H1 (cell line): ENCODE measurements around the gene CDH9. TPM values are rescaled to one million over a fixed set of nuclear protein-coding genes. Genes with fewer than 3 reads are reported as not detected.

Experiments used
- CHD7 ChIP-seq: fragments of 300-600 bp; sonication (generic); IDR thresholded peaks from 2 replicates; pipeline ENCODE4 v1.7.1; 2012; ENCODE audit warnings: low read length, moderate library complexity, mild to moderate bottlenecking, inconsistent platforms; ENCODE audit not compliant: insufficient replicate concordance
- CREB1 ChIP-seq: IDR thresholded peaks from 2 replicates; pipeline ENCODE4 v1.6.1; 2012; ENCODE audit warnings: inconsistent platforms
- JUN ChIP-seq: IDR thresholded peaks from 2 replicates; pipeline ENCODE4 v1.6.1; 2011; ENCODE audit warnings: low read depth, mild to moderate bottlenecking, improper control_type of control experiment, low read length
- PHF8 ChIP-seq: fragments of 200-600 bp; sonication (generic); conservative IDR thresholded peaks from 2 replicates; pipeline ENCODE4 v1.7.1; 2012; ENCODE audit warnings: low read depth, mild to moderate bottlenecking, inconsistent platforms, low read length, moderate library complexity
- RAD21 ChIP-seq, 2 experiments: IDR thresholded peaks in 1 of 2; conservative IDR thresholded peaks in 1 of 2; 2 replicates each; pipeline ENCODE4 v1.6.1; 2011; ENCODE audit warnings: low read depth in 2 of 2, low read length in 2 of 2, improper control_type of control experiment in 1 of 2, inconsistent platforms in 1 of 2, mild to moderate bottlenecking in 1 of 2, moderate library complexity in 1 of 2
- RFX5 ChIP-seq: IDR thresholded peaks from 2 replicates; pipeline ENCODE4 v1.6.1; 2011; ENCODE audit warnings: low read depth, low read length, improper control_type of control experiment, borderline replicate concordance
- SUZ12 ChIP-seq: fragments of 200-600 bp; sonication (generic); IDR thresholded peaks from 2 replicates; pipeline ENCODE4 v1.6.1; 2012; ENCODE audit warnings: mild to moderate bottlenecking, inconsistent platforms, low read length, moderate library complexity, mixed read lengths
- ZNF274 ChIP-seq: IDR thresholded peaks from 2 replicates; pipeline ENCODE4 v1.7.0; 2012; ENCODE audit warnings: low read length, borderline replicate concordance; ENCODE audit errors: extremely low read depth
- polyA plus RNA-seq, 7 experiments: library from polyadenylated mRNA; depleted of rRNA in 3 of 7; stranded (reverse) in 5 of 7; unstranded in 2 of 7; fragments of >200 nt in 5 of 7; fragments of 200-250 nt in 2 of 7; gene quantifications; 1 replicate in 5 of 7; 2 replicates in 1 of 7; 4 replicates in 1 of 7; pipeline versions ENCODE4 v1.2.1 to v1.2.3, GENCODE V29; 2011 to 2013; ENCODE audit warnings: missing spikeins in 2 of 7, mixed read lengths in 2 of 7
- total RNA-seq: library from RNA; stranded (reverse); fragmentation: NEBNext Ultra II Directional; extraction: Animal tissue kit (Norgen Biotek cat#: 25700); gene quantifications from 2 replicates; pipeline ENCODE4 v1.2.1, GENCODE V29; 2021

CDH9 gene
- total and polyA plus RNA-seq, 2 of the 8 experiments (the other 6 are each of a cell fraction or from before 2014, with no cell fraction given): 0.54 to 1.0 TPM

- TF ChIP-seq CHD7: no peak
- TF ChIP-seq RFX5: no peak
- no peak for TF ChIP-seq ZNF274
- TF ChIP-seq PHF8: no peak
- TF ChIP-seq CREB1: no peak
- no peak for TF ChIP-seq SUZ12
- TF ChIP-seq JUN: no peak
- TF ChIP-seq RAD21 (IDR thresholded peaks at IDR 0.05 in 1 of 2, conservative IDR thresholded peaks at IDR 0.05 in 1 of 2; ENCODE audit: low read depth in 2 of 2, low read length in 2 of 2): no peak
These were observed 92.5 kb downstream of the CDH9 start (continued) for GRCh38 chr5:26945901-26946300.
